ENCODE data around the gene RABGAP1L.

Gene RABGAP1L

GRCh38 chr1:174428739-174429138 is 269.4 kb downstream of the RABGAP1L start:
- CTCF ChIA-PET, result interaction anchor here (1.0 to 1.5 kb wide), 2 partner anchors 9 to 16 kb away, joined by 3 to 4 read pairs; no protein-coding TSS in a partner anchor
- TF ChIP-seq CTCF (IDR thresholded peaks at IDR 0.05; ENCODE audit: control extremely low read depth, extremely low read depth, low read depth, missing control alignments), result no peak
- POLR2A ChIA-PET, result no interaction called here
- DNase-seq (ENCODE audit: extremely low spot score), result no peak

- no peak for TF ChIP-seq CTCF (IDR thresholded peaks at IDR 0.05; ENCODE audit: control extremely low read depth, extremely low read depth, low read depth, missing control alignments)
- ChIA-PET POLR2A (no interaction called here), CTCF (interaction anchor here (0.9 kb wide), 1 partner anchor 18 kb away, joined by 3 read pairs; no protein-coding TSS in a partner anchor)
- DNase-seq (ENCODE audit: extremely low spot score), result no peak
These were observed 274.1 kb downstream of the RABGAP1L start for GRCh38 chr1:174433451-174433850.

- no peak for TF ChIP-seq CTCF (IDR thresholded peaks at IDR 0.05; ENCODE audit: control extremely low read depth, extremely low read depth, low read depth, missing control alignments)
- ChIA-PET POLR2A (no interaction called here), CTCF (no interaction called here)
- DNase-seq (ENCODE audit: extremely low spot score), result no peak
These were observed 286.0 kb downstream of the RABGAP1L start for GRCh38 chr1:174445351-174445750.

GRCh38 chr1:174445817-174446216 is 286.5 kb downstream of the RABGAP1L start:
- no peak for DNase-seq (ENCODE audit: extremely low spot score)
- no peak for TF ChIP-seq CTCF (IDR thresholded peaks at IDR 0.05; ENCODE audit: control extremely low read depth, extremely low read depth, low read depth, missing control alignments)
- CTCF ChIA-PET, result no interaction called here
- POLR2A ChIA-PET, result no interaction called here

- POLR2A ChIA-PET, result interaction anchor here (0.6 kb wide), 1 partner anchor 177 kb away, joined by 3 read pairs; no protein-coding TSS in a partner anchor
- CTCF ChIA-PET, result no interaction called here
These were observed 288.7 kb downstream of the RABGAP1L start, which contains the start of gene GPR52 for GRCh38 chr1:174447866-174448530. GPR52 (plus strand) TSS chr1:174447964; CDS start chr1:174448112, 148 bp downstream.

GRCh38 chr1:174448531-174448883 is 289.2 kb downstream of the RABGAP1L start:
- no peak for DNase-seq (ENCODE audit: extremely low spot score)
- ChIA-PET POLR2A (interaction anchor here (0.6 kb wide), 1 partner anchor 177 kb away, joined by 3 read pairs; no protein-coding TSS in a partner anchor), CTCF (no interaction called here)

More at GRCh38 chr1:174447866-174448530, 288.7 kb downstream of the RABGAP1L start, which contains the start of gene GPR52:
- no peak for TF ChIP-seq CTCF (IDR thresholded peaks at IDR 0.05; ENCODE audit: control extremely low read depth, extremely low read depth, low read depth, missing control alignments)
- DNase-seq (ENCODE audit: extremely low spot score), result no peak

More at GRCh38 chr1:174448531-174448883, 289.2 kb downstream of the RABGAP1L start:
- no peak for TF ChIP-seq CTCF (IDR thresholded peaks at IDR 0.05; ENCODE audit: control extremely low read depth, extremely low read depth, low read depth, missing control alignments)
